Measurements from ENCODE around the gene EIF2S2. TPM values are rescaled to one million over a fixed set of nuclear protein-coding genes. Genes with fewer than 3 reads are reported as not detected.

EIF2S2 gene
- total RNA-seq, 2 experiments from 2014 or later, result 106 to 108 TPM

DNA sequence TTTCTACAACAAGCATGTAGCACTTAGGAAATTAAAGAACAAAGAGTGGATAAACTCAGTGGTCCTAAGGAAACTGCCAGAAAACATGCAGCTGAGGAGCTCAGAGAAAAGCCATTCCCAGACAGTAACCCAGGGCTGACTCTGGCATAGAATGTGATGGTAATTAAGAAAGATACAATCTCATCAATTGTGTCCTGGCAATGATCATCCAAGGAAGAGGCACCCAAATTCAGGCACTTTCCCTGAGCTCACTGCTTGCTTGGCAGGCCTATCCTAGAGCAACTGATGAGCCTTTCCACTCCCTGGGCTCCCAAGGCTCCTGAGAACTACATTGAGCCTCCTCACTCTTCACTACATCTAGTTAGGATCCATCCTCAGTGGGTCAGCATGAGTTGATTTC is 16.2 kb downstream of the EIF2S2 start:
- Mint-ChIP-seq H3K36me3 (ENCODE audit: low read depth) (peaks cover 81% of the 10 kb centered on the region), H3K27ac (no peak overlapping the region), H3K27me3 (no peaks in the 10 kb centered on the region), H3K4me3 (no peak overlapping the region), H3K4me1 (peaks cover 20% of the 10 kb centered on the region), H3K9me3 (no peaks in the 10 kb centered on the region)
- CTCF ChIA-PET, result interaction anchor here (0.9 kb wide), 1 partner anchor 27 kb away, joined by 4 read pairs; no protein-coding TSS in a partner anchor
- POLR2A ChIA-PET, result interaction anchor here (1.0 to 1.2 kb wide), 2 partner anchors 13 to 19 kb away, joined by 3 read pairs; no protein-coding TSS in a partner anchor
- no peak for DNase-seq

- CTCF ChIA-PET, result interaction anchor here (1.0 to 1.1 kb wide), 2 partner anchors 15 to 24 kb away, joined by 3 to 4 read pairs; no protein-coding TSS in a partner anchor
- peaks cover 14% of the 10 kb centered on the region for H3K4me1 Mint-ChIP-seq
- no peaks in the 10 kb centered on the region for H3K27me3 Mint-ChIP-seq
- POLR2A ChIA-PET, result interaction anchor here (0.7 to 2.9 kb wide), 2 partner anchors 15 to 18 kb away, joined by 3 to 9 read pairs; partner anchors contain the start of gene EIF2S2
- no peaks in the 10 kb centered on the region for H3K9me3 Mint-ChIP-seq
- no peak overlapping the region for H3K27ac Mint-ChIP-seq
- DNase-seq, result no peak
- H3K36me3 Mint-ChIP-seq (ENCODE audit: low read depth), result peaks cover 85% of the 10 kb centered on the region
- H3K4me3 Mint-ChIP-seq, result no peak overlapping the region
These were observed 18.1 kb downstream of the EIF2S2 start for GRCh38 chr20:34093895-34094294.

DNA sequence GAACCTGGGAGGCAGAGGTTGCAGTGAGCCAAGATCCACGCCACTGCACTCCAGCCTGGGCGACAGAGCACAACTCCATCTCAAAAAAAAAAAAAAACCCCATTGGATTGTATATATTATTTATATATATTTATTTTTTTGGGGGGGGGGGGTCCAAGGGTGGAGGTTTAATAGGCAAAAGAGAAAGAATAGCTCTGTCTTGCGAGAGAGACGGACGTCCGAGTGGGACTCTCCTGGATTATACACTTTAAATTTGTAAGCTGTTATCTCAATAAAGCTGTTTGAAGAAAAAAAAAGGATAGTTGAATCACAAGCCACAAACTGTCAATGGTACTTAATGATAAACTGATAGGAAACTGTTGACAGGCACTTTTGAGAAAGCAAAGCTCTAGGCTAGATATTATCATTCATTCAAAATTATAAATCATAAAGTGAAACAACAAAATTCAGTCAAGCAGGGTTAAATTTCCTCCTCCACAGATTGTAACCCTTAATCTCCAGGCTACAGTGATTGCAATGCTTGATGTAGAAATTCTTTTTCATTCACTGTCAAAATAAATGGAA is 20.3 kb downstream of the EIF2S2 start:
- H3K36me3 Mint-ChIP-seq (ENCODE audit: low read depth), result peaks cover 85% of the 10 kb centered on the region
- peaks cover 16% of the 10 kb centered on the region for H3K4me1 Mint-ChIP-seq
- no peak overlapping the region for H3K27ac Mint-ChIP-seq
- no peaks in the 10 kb centered on the region for H3K27me3 Mint-ChIP-seq
- no peak for DNase-seq
- no peaks in the 10 kb centered on the region for H3K9me3 Mint-ChIP-seq
- POLR2A ChIA-PET, result interaction anchor here (0.9 to 2.9 kb wide), 3 partner anchors 14 to 20 kb away, joined by 3 to 20 read pairs (median 9); partner anchors contain the start of gene EIF2S2
- no peak overlapping the region for H3K4me3 Mint-ChIP-seq
- CTCF ChIA-PET, result interaction anchor here (0.8 to 1.3 kb wide), 2 partner anchors 23 to 300 kb away, joined by 3 to 7 read pairs; no protein-coding TSS in a partner anchor

DNA sequence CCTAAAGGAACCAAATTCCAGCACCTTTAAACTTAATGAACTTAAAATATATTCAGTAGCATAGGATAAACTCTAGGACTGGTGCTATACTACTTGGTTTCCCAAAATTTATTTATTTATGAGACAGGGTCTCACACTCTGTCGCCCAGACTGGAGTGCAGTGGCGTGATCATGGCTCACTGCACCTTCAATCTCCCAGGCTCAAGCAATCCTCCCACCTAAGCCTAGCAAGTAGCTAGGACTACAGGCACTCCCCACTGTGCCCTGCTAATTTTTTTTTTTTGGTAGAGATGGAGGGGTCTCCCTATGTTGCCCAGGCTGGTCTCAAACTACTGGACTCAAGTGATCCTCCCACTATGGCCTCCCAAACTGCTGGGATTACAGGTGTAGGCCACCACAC is 21.4 kb downstream of the EIF2S2 start:
- POLR2A ChIA-PET, result interaction anchor here (0.6 to 1.4 kb wide), 2 partner anchors 11 to 61 kb away, joined by 3 read pairs; no protein-coding TSS in a partner anchor
- peaks cover 78% of the 10 kb centered on the region for H3K36me3 Mint-ChIP-seq (ENCODE audit: low read depth)
- H3K4me1 Mint-ChIP-seq, result peaks cover 16% of the 10 kb centered on the region
- no peak overlapping the region for H3K27ac Mint-ChIP-seq
- H3K9me3 Mint-ChIP-seq, result no peaks in the 10 kb centered on the region
- CTCF ChIA-PET, result no interaction called here
- H3K4me3 Mint-ChIP-seq, result no peak overlapping the region
- no peaks in the 10 kb centered on the region for H3K27me3 Mint-ChIP-seq
- no peak for DNase-seq

- no peaks in the 10 kb centered on the region for H3K27me3 Mint-ChIP-seq
These were observed 22.2 kb downstream of the EIF2S2 start for GRCh38 chr20:34089655-34090345.

GRCh38 chr20:34089175-34089479 is 22.9 kb downstream of the EIF2S2 start:
- Mint-ChIP-seq H3K4me3 (no peak overlapping the region), H3K36me3 (ENCODE audit: low read depth) (peaks cover 78% of the 10 kb centered on the region), H3K27ac (no peak overlapping the region), H3K9me3 (no peaks in the 10 kb centered on the region), H3K27me3 (no peaks in the 10 kb centered on the region), H3K4me1 (peaks cover 18% of the 10 kb centered on the region)
- CTCF ChIA-PET, result no interaction called here
- POLR2A ChIA-PET, result interaction anchor here (1.2 kb wide), 1 partner anchor 23 kb away, joined by 4 read pairs; the partner anchor contains the start of gene EIF2S2
- DNase-seq, result no peak

More at GRCh38 chr20:34089655-34090345, 22.2 kb downstream of the EIF2S2 start:
- Mint-ChIP-seq H3K9me3 (no peaks in the 10 kb centered on the region), H3K4me1 (peaks cover 18% of the 10 kb centered on the region), H3K4me3 (no peak overlapping the region), H3K36me3 (ENCODE audit: low read depth) (peaks cover 79% of the 10 kb centered on the region), H3K27ac (no peak overlapping the region)
- DNase-seq, result no peak
- POLR2A ChIA-PET, result interaction anchor here (1.2 to 1.4 kb wide), 2 partner anchors 12 to 22 kb away, joined by 3 to 4 read pairs; partner anchors contain the start of gene EIF2S2
- CTCF ChIA-PET, result interaction anchor here (0.8 kb wide), 1 partner anchor 1242 kb away, joined by 3 read pairs; no protein-coding TSS in a partner anchor

GRCh38 chr20:34088305-34089174 is 23.5 kb downstream of the EIF2S2 start:
- no peaks in the 10 kb centered on the region for H3K27me3 Mint-ChIP-seq
- POLR2A ChIA-PET, result no interaction called here
- CTCF ChIA-PET, result no interaction called here
- DNase-seq, result no peak
- H3K9me3 Mint-ChIP-seq, result no peaks in the 10 kb centered on the region
- peaks cover 18% of the 10 kb centered on the region for H3K4me1 Mint-ChIP-seq
- H3K4me3 Mint-ChIP-seq, result no peak overlapping the region
- peaks cover 76% of the 10 kb centered on the region for H3K36me3 Mint-ChIP-seq (ENCODE audit: low read depth)
- H3K27ac Mint-ChIP-seq, result no peak overlapping the region

DNA sequence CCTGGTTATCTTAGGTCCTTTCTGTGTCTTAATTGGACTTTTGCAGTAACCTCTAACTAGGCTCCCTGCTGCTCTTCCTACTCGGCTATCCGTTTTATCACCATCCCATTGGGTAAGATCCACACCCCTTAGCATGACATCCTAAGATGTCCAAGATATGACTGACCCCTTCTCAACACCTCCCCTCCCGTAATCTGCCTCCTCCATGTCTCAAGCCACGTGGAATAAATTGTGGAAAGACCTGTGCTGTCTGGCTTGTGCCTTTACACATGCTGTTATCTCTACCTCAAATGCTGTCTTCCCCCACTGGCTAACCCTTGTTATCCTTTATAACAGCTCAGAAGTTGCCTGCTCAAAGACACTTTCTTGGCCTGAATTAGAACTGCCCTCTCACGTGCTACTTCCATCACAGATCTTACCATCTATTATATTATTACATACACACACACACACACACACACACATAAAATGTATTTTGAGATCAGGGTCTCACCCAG is 26.5 kb downstream of the EIF2S2 start:
- Mint-ChIP-seq H3K27me3 (no peaks in the 10 kb centered on the region), H3K27ac (no peak overlapping the region), H3K4me1 (peaks cover 3% of the 10 kb centered on the region), H3K36me3 (ENCODE audit: low read depth) (peaks cover 63% of the 10 kb centered on the region), H3K9me3 (no peaks in the 10 kb centered on the region), H3K4me3 (no peak overlapping the region)
- CTCF ChIA-PET, result no interaction called here
- POLR2A ChIA-PET, result interaction anchor here (1.0 kb wide), 1 partner anchor 27 kb away, joined by 3 read pairs; the partner anchor contains the start of gene EIF2S2
- no peak for DNase-seq

GRCh38 chr20:34084227-34084923 is 27.7 kb downstream of the EIF2S2 start:
- Mint-ChIP-seq H3K27ac (no peak overlapping the region), H3K4me3 (no peak overlapping the region), H3K27me3 (no peaks in the 10 kb centered on the region), H3K4me1 (peaks cover 3% of the 10 kb centered on the region), H3K36me3 (ENCODE audit: low read depth) (peaks cover 54% of the 10 kb centered on the region), H3K9me3 (no peaks in the 10 kb centered on the region)
- POLR2A ChIA-PET, result no interaction called here
- DNase-seq, result no peak
- CTCF ChIA-PET, result interaction anchor here (0.6 kb wide), 1 partner anchor 1012 kb away, joined by 3 read pairs; no protein-coding TSS in a partner anchor

DNA sequence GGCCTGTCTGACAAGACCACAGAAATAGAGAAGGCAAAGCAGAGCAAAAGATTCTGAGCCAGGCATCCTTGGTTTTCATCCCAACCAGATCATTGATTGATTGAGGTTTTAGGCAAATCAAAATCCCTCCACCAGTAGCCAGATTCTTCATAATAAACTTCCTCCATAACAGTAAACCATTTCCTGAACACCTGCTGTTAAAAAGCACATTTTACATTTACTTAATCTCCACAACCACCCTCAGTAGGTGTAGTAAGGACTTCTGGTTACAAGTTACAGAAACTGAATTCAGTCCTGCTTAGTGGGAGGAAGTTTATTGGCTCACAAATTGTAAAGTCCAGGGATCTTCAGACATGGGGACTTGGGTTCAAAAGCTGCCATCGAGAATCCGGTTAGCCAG is 28.3 kb downstream of the EIF2S2 start:
- no peaks in the 10 kb centered on the region for H3K27me3 Mint-ChIP-seq
- DNase-seq, result no peak
- H3K27ac Mint-ChIP-seq, result no peak overlapping the region
- ChIA-PET POLR2A (interaction anchor here (1.0 to 2.5 kb wide), 2 partner anchors 11 to 28 kb away, joined by 3 to 11 read pairs; partner anchors contain the start of gene EIF2S2), CTCF (no interaction called here)
- peaks cover 55% of the 10 kb centered on the region for H3K36me3 Mint-ChIP-seq (ENCODE audit: low read depth)
- peaks cover 3% of the 10 kb centered on the region for H3K4me1 Mint-ChIP-seq
- H3K9me3 Mint-ChIP-seq, result no peaks in the 10 kb centered on the region
- no peak overlapping the region for H3K4me3 Mint-ChIP-seq

DNA sequence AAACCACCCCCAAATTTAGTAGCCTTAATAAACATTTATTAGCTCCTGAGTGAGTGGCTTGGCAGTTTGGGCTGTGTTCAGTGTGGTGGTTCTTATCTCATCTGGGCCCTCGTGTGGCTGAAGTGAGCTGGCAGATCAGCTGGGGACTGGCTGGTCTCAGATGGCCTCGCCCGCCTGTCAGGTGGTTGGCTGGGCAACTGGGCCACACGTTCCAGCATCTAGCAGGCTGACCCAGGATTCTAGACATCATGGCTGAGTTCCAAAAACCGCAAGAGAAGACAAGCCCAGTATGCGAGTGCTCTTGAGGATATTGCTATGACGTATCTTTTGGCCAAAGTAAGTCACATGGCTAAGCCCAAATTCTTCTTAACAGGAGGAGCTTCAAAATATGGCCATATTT is 28.9 kb downstream of the EIF2S2 start:
- Mint-ChIP-seq H3K27ac (no peak overlapping the region), H3K9me3 (no peaks in the 10 kb centered on the region)

More for the DNA sequence above, 28.9 kb downstream of the EIF2S2 start:
- ChIA-PET POLR2A (interaction anchor here (1.0 to 2.9 kb wide), 3 partner anchors 12 to 29 kb away, joined by 3 to 11 read pairs (median 9); partner anchors contain the start of gene EIF2S2), CTCF (no interaction called here)
- H3K4me3 Mint-ChIP-seq, result no peak overlapping the region
- peaks cover 51% of the 10 kb centered on the region for H3K36me3 Mint-ChIP-seq (ENCODE audit: low read depth)
- H3K27me3 Mint-ChIP-seq, result no peaks in the 10 kb centered on the region
- H3K4me1 Mint-ChIP-seq, result peaks cover 3% of the 10 kb centered on the region
- DNase-seq, result no peak
